K562 treated with DMSO at 1 percent for 4 hours (cell line): ENCODE results near the gene SLC19A3. TPM values are rescaled to one million over a fixed set of nuclear protein-coding genes. Genes with fewer than 3 reads are reported as not detected.

Experiments used
- total RNA-seq: library from RNA; unstranded; fragments of 300-600 nt; gene quantifications from 2 replicates; pipeline ENCODE4 v1.2.3, GENCODE V29; 2022; ENCODE audit not compliant: insufficient read depth

The SLC19A3 gene
- total RNA-seq, result not detected in 2 replicates

GRCh38 chr2:227717687-227718567, at the start of gene SLC19A3:
TSS of gene SLC19A3 (minus strand) at chr2:227718028. CDS start at chr2:227702318, 15,710 bp downstream.

GRCh38 chr2:227745594-227745993, 27.8 kb upstream of the SLC19A3 start, which contains the start of gene SCYGR8:
TSS of gene SCYGR8 (plus strand) at chr2:227745894. CDS start at chr2:227745894, 0 bp downstream.

DNA sequence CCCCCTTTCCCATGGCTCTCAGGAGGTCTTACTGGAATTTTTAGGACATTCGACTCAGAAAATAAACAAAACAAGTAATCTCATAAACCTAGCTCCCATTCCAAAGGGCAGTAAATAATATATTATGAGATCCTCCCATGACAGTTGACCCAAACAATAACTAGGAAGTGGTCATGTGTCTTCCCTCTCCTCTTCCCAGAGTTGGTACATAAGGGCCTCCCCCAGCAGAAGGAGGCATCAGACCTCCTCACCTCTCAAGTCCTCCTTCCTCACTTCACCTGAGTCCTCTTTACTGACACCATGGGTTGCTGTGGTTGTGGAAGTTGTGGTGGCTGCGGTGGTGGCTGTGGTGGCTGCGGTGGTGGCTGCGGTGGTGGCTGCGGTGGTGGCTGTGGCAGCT, 10.2 kb upstream of the SLC19A3 start, which contains the start of gene SCYGR7:
TSS of gene SCYGR7 (plus strand) at position 301 of the 400 bp plus-strand sequence. CDS start at position 301, 0 bp downstream.

GRCh38 chr2:227724394-227725039, 6.7 kb upstream of the SLC19A3 start, which contains the start of gene SCYGR6:
TSS of gene SCYGR6 (minus strand) at chr2:227724757. CDS start at chr2:227724757, 0 bp downstream.

GRCh38 chr2:227666631-227667170, 51.1 kb downstream of the SLC19A3 start, which contains the start of gene SCYGR5:
TSS of gene SCYGR5 (plus strand) at chr2:227666804. CDS start at chr2:227666804, 0 bp downstream.

Other genes with a start within 250 kb of the SLC19A3 start
- 19.6 and 24.8 TPM in 2 replicates for gene AGFG1, start 245.9 kb downstream of the SLC19A3 start, total RNA-seq
- not detected in 2 replicates for gene SCYGR2, start 119.1 kb downstream of the SLC19A3 start, total RNA-seq
- gene SCYGR3, start 103.2 kb downstream of the SLC19A3 start, total RNA-seq, result not detected in 2 replicates
- not detected in 2 replicates for gene SCYGR4, start 100.5 kb downstream of the SLC19A3 start, total RNA-seq
- not detected in 2 replicates for gene SCYGR5, start 51.2 kb downstream of the SLC19A3 start, total RNA-seq
- gene SCYGR6, start 6.7 kb upstream of the SLC19A3 start, total RNA-seq, result not detected in 2 replicates
- gene SCYGR7, start 10.3 kb upstream of the SLC19A3 start, total RNA-seq, result not detected in 2 replicates
- gene SCYGR8, start 27.9 kb upstream of the SLC19A3 start, total RNA-seq, result not detected in 2 replicates
- gene CCL20, start 95.8 kb upstream of the SLC19A3 start, total RNA-seq, result not detected in 2 replicates
- not detected in 2 replicates for gene DAW1, start 153.6 kb upstream of the SLC19A3 start, total RNA-seq